Measurements from ENCODE around the gene PAPPA2. TPM values are rescaled to one million over a fixed set of nuclear protein-coding genes. Genes with fewer than 3 reads are reported as not detected.

PAPPA2 gene
- total and polyA plus RNA-seq, 12 donors: 0.03 to 0.87 (median 0.10) TPM; not detected in 1

- Histone ChIP-seq H3K4me3 (no peak overlapping the region), H3K27me3 (no peaks in the 10 kb centered on the region), H3K9me3 (replicated peaks in 1 of 3) (no peaks in the 10 kb centered on the region), H3K36me3 (replicated peaks in 1 of 2) (no peaks in the 10 kb centered on the region), H3K4me1 (replicated peaks in 1 of 2) (no peaks in the 10 kb centered on the region), H3K27ac (no peak overlapping the region)
- DNase-seq: no peak
- intact Hi-C loops (cut with DNase I): no loop called here
- WGBS, 4 donors: 82 to 90% (median 88%) methylated on average over 1 of the region's 1 CpG
- TF ChIP-seq CTCF (IDR thresholded peaks at IDR 0.05): no peak
- TF ChIP-seq POLR2A (IDR thresholded peaks at IDR 0.05): no peak
Measured at GRCh38 chr1:176866011-176866714, 403.2 kb downstream of the PAPPA2 start.

- no peak for DNase-seq
- no peak overlapping the region for H3K27ac ChIP-seq
- no peaks in the 10 kb centered on the region for H3K4me1 ChIP-seq (replicated peaks in 1 of 2)
- intact Hi-C loops (cut with DNase I): no loop called here
- TF ChIP-seq POLR2A (IDR thresholded peaks at IDR 0.05) (no peak), CTCF (IDR thresholded peaks at IDR 0.05) (no peak)
- H3K27me3 ChIP-seq: no peaks in the 10 kb centered on the region
- H3K9me3 ChIP-seq (replicated peaks in 1 of 3): no peaks in the 10 kb centered on the region
- no peaks in the 10 kb centered on the region for H3K36me3 ChIP-seq (replicated peaks in 1 of 2)
- no peak overlapping the region for H3K4me3 ChIP-seq
- WGBS, 4 donors: 93 to 98% (median 94%) methylated on average over 3 to 4 of the region's 4 CpGs
Measured at GRCh38 chr1:176869577-176869976, 406.6 kb downstream of the PAPPA2 start.

GRCh38 chr1:176876966-176877515 is 414.1 kb downstream of the PAPPA2 start:
- Histone ChIP-seq H3K27ac (no peak overlapping the region), H3K36me3 (replicated peaks in 1 of 2) (no peaks in the 10 kb centered on the region), H3K9me3 (replicated peaks in 1 of 3) (no peaks in the 10 kb centered on the region), H3K4me1 (replicated peaks in 1 of 2) (no peaks in the 10 kb centered on the region), H3K27me3 (no peaks in the 10 kb centered on the region), H3K4me3 (no peak overlapping the region)
- TF ChIP-seq CTCF (IDR thresholded peaks at IDR 0.05): no peak
- TF ChIP-seq POLR2A (IDR thresholded peaks at IDR 0.05): no peak
- 85 to 91% (median 88%) methylated on average over 4 of the region's 4 CpGs for WGBS, 4 donors
- DNase-seq: no peak
- intact Hi-C loops (cut with DNase I): no loop called here

- no peak for DNase-seq
- Histone ChIP-seq H3K4me3 (no peak overlapping the region), H3K4me1 (replicated peaks in 1 of 2) (no peaks in the 10 kb centered on the region), H3K36me3 (replicated peaks in 1 of 2) (no peaks in the 10 kb centered on the region), H3K27ac (no peak overlapping the region), H3K27me3 (no peaks in the 10 kb centered on the region), H3K9me3 (replicated peaks in 1 of 3) (no peaks in the 10 kb centered on the region)
- 63 to 79% (median 77%) methylated on average over 3 of the region's 3 CpGs for WGBS, 4 donors
- intact Hi-C loops (cut with DNase I): no loop called here
- no peak for TF ChIP-seq POLR2A (IDR thresholded peaks at IDR 0.05)
- no peak for TF ChIP-seq CTCF (IDR thresholded peaks at IDR 0.05)
Measured at GRCh38 chr1:176877557-176877956, 414.6 kb downstream of the PAPPA2 start.
